GM19025 (cell line): ENCODE data around the gene ANK3.

Experiments
- ATAC-seq: cut with Tn5 transposase; IDR thresholded peaks from one replicate; pipeline ENCODE4 v1.9.1; 2021; ENCODE audit warnings: mild to moderate bottlenecking, low read depth, moderate library complexity; ENCODE audit not compliant: unreplicated experiment

Gene ANK3

DNA sequence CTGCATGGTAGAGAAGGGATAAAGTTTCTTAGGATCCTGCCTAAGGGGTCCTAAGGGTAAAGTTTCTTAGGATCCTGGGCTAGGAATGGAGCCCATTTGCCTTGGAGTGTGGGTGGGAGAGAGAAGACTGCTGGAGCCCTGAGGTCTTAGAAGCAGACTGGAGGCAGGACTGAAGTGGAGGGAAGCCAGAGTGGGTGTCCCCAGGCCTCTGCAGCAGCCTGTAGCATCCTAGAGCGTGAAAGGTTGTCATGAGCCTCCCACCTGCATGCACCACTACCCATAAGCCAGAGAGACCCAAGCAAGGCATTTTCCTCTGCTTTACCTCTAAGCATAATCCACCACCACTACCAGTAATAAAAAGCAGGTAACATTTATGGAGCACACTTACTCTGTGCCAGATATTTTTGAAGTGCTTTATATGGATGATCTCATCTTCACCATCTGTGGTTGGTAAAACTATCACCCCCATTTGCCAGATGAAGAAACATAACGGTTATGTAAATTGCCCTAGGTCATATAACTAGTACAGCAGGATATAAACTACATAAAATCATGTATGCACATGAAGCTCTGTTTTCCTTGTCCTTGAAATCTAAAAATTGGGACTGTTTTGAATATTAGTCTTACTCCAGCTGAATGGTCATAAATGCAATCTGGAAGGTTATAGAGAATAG, 379.8 kb downstream of the ANK3 start:
- no peak for ATAC-seq

DNA sequence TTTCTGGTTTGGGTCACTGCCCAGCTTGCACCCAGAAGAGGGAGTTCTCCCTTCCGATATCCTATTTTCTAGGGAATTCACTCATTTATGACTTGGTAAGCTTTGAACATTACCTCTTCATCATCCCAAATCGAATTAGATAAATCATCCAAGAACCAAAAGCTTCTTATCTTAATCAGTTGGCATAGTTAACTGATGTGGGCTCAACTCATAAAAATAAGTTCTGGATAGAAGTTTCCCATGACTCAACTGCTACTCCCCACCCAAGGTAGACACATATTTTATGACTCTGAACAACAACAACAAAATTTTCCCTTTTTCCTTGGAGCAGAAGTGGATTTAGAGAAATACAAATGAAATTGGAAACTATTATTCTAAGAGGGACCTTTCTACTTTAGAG, 380.4 kb downstream of the ANK3 start:
- no peak for ATAC-seq

DNA sequence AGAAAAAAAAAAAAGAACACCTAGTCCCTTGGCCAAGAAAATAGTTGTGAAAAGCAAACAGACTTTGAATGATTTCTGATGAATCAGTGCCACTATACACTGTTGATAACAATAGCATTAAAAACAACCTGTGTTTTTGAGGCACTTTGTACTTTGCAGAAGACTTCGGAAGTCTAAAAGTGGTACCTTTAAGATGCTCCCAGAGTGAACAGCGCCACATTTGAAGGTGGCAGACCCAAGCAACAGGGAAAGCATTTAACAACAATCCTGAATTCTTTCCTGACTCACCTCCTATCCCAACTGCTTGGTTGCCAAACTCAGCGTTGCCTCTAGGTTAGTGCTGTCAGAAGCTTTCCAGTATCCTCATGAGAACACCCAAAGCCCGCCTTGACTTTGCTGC, 380.9 kb downstream of the ANK3 start:
- no peak for ATAC-seq

DNA sequence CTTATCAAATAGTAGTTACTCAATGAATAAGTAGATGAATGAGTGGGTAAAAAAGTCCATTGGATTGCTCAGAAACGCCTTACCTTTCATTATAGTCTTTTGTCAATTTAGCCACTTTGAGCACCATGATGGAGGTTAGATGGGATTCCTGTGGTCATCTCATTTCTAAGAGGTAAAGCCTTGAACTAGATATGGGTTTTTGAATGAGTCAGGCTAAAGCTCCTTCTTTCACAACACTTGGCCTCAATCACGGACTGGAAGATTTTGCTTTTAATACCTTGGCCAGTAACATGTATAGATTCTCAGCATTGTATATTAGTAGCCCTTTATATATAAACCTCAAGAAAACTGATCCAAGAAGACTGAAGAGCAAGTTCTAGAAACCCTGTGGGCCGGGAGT, 383.6 kb downstream of the ANK3 start:
- no peak for ATAC-seq

DNA sequence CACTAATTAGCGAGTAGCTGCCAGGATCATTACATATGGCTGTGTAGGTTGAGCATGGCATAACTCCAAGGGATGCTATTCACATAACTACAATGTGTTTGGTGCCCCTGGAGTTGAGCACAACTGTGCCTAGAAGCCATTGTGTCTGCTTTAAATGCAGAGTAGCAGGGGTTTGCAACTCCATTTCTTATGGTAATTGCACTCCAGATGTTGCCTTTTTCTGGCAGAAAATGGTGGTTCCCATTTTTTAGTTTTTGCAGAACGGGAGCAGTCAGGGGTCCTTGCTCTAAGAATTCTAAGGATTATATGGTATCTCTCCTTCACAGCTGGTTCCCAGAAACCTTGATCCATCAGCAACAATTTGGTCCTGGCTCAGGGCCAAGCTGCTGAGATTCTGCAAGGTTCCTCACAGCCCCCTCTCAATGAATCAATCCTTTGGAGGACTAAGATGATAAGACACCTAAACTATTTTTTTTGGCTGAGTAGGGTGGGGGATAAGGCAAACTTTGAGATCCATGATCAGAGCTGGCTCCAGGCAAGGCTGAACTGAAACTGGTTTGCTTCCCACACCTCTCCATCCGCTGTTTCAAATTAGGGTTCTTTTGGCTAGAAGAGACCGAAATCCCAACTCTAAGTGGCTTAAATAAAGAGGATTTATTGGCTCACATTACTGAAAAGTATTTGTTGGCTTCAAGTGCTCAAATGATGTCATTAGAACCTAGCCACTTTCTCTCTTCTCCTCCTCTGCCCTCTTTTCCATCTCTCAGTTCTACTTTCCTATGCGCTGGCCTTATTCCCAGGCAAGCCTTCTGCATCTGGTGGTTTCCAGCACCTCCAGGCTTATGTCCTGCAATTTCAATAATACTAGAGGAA, 385.8 kb downstream of the ANK3 start:
- ATAC-seq: no peak

DNA sequence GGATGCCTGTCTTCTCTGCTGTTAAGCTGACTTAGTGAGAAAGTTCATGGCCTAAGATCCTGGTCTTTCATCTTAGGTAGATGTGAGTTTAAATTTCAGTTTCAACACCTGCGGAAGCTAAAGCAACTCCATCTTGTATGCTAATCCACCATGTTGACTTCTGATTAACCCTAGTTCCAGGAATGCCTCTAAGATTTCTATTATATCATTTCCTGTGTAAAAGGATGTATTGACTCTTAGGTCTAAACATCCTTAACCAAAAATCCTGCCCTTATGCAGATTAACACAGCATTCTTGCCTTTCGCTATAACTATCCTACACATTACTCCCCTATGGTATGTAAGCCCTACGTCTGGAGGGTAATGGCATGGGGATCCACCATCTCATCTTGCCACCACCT, 388.9 kb downstream of the ANK3 start:
- ATAC-seq: no peak

DNA sequence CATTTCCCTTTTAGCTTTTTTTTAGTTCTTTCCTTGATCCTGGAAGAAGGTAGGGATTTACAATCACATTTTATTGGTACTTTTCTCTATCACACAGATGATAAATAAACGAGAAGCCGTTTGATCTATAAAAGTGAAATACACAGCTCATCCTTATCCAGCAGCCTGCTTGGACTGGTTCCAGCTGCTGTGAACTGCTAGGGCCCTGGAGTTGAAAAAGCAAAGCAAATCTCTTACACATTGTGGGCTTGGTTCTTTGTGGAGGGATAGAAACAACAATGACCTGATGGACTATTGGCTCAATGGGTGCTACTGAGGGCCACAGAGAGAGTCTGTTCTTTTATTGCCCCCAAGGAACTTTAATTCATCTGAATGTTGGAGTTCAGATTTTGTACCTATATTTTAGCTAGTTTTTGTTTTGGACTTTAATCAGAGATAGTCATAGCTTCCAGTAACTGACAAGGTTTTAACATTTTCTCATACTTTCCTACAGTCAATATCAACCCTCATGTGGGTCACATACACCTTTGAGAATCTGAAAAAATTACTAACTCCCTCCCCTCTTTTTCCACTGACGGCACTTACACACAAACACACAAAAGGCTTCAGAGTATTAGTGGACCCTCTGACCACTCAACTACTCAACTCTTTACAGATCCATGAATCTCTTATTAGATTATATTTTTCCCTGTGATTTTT, 391.7 kb downstream of the ANK3 start:
- no peak for ATAC-seq

DNA sequence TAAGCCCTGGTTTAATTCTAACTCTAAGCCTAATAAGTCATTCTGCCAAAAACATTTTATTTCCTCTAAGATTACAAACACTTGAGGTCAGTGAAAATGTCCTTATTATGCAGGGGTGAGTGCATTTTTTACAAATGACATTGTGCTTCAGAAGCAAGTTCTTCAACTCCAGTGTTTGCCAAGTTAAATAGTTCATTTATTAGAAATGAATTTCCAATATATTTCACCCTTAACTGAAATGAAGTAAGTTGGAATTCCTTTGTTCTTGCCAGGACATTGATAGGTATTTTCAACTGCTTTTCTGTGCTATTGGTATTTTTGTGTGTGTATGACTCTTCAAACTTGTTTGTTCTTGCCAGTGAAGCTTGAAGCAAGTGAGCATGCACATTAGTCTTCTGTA, 393.8 kb downstream of the ANK3 start:
- ATAC-seq: no peak

DNA sequence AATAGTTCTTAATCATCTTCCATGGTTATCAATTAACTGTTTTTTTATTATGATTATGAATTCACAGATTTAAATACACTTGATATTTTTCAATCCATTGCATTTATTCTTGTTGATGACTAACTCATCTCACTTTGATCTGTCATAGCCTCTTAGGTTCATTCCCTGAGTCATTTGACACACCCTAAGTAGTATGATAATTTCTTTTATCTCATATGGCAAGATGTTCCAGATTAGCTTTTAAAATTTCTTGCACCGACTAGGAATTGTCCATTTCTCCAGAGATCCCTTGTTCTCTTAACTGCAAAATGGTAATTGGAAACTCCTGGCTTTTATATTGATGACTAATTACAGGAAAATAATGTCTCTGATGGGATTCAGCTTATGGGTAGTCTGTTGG, 395.7 kb downstream of the ANK3 start:
- no peak for ATAC-seq

DNA sequence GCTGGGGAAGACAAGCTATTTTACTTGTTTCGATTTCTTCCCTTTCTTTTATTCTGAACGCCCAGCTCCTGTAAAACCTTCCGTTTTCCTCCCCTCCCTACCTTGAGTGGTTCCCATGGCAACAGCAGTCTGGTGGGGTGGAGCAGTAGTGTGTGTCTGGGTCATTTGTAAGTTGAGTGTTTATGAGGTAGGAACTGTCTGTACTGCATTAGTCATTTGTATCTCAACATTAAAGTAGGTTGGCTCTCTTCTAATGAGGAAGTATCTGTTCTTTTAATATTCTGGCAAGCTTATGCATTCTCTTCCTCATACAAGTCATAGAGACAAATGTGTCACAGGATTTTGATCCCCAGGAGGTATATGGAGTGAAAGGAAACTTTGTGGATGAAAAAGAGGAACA, 398.0 kb downstream of the ANK3 start:
- ATAC-seq: no peak

DNA sequence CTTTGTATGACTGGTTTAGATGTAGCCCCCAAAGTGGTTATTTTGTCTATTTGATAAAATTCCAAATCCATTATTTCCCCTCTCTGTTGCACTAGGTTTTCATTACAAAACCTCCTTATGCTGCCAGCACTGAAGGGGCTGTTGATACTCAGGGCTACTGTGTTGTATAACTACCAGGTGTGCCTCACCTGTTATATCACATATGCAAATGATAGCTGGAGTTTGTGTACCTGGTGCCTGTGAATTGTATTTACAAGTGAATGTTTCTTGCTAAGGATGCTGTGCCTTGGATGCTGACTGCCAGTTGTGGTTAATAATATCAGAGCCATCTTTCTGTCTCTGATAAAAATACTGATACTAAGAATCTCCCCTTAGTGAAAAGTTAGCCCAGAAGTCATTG, 398.6 kb downstream of the ANK3 start:
- no peak for ATAC-seq

DNA sequence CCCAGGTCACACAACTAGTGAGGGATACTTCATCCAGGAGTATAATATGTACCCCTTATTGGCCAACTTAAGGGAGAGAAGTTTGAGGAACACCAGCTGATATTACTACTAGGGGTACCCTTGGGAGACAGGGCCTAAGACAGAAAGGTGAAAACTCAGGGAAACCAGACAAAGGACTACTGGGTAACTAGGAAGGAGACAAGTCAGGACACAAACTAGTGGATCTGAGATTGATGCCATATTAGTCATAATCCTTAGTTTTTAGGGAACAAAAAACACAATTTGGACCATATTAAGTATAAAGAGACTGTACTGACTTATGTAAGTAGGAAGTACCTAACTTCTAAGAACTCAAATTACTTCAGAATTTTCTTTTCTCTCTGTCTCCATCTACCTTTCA, 404.0 kb downstream of the ANK3 start:
- no peak for ATAC-seq

DNA sequence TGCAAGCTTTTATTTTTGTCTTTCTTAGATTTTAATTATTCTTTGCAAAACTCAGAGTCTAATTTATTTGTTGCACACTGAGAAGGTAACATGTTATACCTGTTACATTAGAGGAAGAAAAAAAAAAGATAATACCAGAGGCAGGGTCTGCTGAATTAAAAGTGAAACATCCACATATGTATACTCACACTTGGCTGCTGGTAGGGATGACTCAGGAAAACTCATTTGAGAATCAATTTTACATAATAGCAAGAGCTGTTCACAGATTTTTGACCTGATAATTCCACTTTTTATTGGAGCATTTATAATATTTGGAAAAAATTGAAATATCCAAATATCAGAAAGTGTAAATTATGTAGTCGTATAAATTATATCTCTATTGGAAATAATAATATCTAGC, 405.3 kb downstream of the ANK3 start:
- ATAC-seq: no peak

DNA sequence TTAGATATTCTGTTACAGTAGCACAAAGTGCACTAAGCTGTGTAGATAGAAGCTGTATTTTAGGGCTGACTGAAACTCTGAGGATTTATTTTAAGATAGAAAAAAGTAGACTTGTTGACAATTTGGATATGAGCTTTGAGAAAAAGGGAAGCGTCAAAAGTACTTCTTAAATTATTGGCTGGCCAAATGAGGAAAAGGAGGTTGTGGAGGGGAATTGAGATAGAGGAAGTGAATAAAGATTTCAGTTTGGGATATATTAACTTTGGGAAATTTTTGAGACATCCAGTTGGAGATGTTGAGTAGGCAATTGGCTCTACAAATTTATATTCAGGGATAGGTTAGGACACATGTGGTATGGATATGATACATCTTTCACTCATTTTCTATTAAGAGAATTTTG, 409.3 kb downstream of the ANK3 start:
- no peak for ATAC-seq

DNA sequence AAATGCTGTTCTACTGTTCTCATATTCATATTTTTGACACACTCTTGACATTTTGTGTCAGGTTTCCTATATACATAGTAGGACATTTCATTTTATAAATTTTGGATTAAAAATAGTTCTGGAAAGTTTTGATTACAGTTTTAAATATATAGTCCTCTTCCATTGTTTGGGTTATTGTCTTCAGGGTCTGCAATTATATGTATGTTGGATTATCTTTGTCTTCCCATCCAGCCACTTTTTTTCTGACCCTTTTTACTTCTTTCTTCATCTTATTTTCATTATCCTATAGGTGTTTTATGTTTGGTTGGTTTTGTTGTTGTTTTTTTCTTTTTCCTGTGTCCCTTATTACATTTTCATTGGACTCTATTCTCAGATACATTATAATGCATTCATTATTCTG, 412.2 kb downstream of the ANK3 start:
- no peak for ATAC-seq

DNA sequence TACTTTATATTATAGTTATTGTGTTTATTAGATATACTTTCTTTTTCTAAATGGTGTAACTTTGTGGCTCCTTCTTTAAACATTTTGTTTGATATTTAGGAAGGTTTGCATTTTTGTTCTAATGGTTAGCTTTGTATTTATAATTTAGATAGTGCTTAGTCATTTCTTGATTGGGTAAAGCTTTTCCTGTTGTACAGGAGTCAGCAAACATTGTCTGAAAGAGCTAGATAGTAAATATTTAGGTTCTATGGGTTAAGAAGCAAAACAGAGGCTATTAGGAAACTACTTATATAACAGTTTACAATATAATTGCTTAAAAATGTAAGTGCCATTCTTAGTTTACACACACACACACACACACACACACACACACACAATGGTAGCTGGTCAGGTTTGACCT, 412.8 kb downstream of the ANK3 start:
- no peak for ATAC-seq
